Measurements from ENCODE around the gene C16orf54. TPM values are rescaled to one million over a fixed set of nuclear protein-coding genes. Genes with fewer than 3 reads are reported as not detected.
"Not testable (repeated sequence)": the region's sequence is repeated elsewhere in the genome, so short reads cannot be mapped to it uniquely, and the experiment has no call there.

C16orf54 gene
- polyA plus RNA-seq, 2 donors: 0.33 to 0.55 TPM

GRCh38 chr16:29731768-29732601 is 13.8 kb downstream of the C16orf54 start:
- WGBS, 2 donors: 74 to 76% methylated on average over 13 of the region's 13 CpGs
- H3K27ac ChIP-seq (ENCODE audit: low read depth in 2 of 2, low read length in 1 of 2); H3K9me3 ChIP-seq (ENCODE audit: control insufficient read depth in 2 of 2, insufficient read depth in 1 of 2, low read depth in 1 of 2, low read length in 1 of 2); H3K4me3 ChIP-seq (ENCODE audit: low read depth in 1 of 2, low read length in 2 of 2); H3K4me1 ChIP-seq (ENCODE audit: control insufficient read depth in 2 of 2, insufficient read depth in 2 of 2, low read length in 1 of 2); H3K27me3 ChIP-seq (ENCODE audit: control insufficient read depth in 1 of 2, insufficient read depth in 2 of 2, low read length in 2 of 2); H3K36me3 ChIP-seq (ENCODE audit: control insufficient read depth in 2 of 2, insufficient read depth in 2 of 2, low read length in 1 of 2): not testable (repeated sequence)

GRCh38 chr16:29730649-29731048 is 15.1 kb downstream of the C16orf54 start:
- no peaks in the 10 kb centered on the region for H3K9me3 ChIP-seq (ENCODE audit: control insufficient read depth in 2 of 2, insufficient read depth in 1 of 2, low read depth in 1 of 2, low read length in 1 of 2)
- no peaks in the 10 kb centered on the region for H3K27me3 ChIP-seq (ENCODE audit: control insufficient read depth in 1 of 2, insufficient read depth in 2 of 2, low read length in 2 of 2)
- no peaks in the 10 kb centered on the region for H3K36me3 ChIP-seq (ENCODE audit: control insufficient read depth in 2 of 2, insufficient read depth in 2 of 2, low read length in 1 of 2)
- WGBS, 2 donors: 70 to 76% methylated on average over 7 of the region's 7 CpGs
- no peaks in the 10 kb centered on the region for H3K4me1 ChIP-seq (ENCODE audit: control insufficient read depth in 2 of 2, insufficient read depth in 2 of 2, low read length in 1 of 2)
- H3K4me3 ChIP-seq (ENCODE audit: low read depth in 1 of 2, low read length in 2 of 2): no peak overlapping the region
- no peak overlapping the region for H3K27ac ChIP-seq (ENCODE audit: low read depth in 2 of 2, low read length in 1 of 2)

GRCh38 chr16:29729116-29729521 is 16.7 kb downstream of the C16orf54 start:
- Histone ChIP-seq H3K36me3 (ENCODE audit: control insufficient read depth in 2 of 2, insufficient read depth in 2 of 2, low read length in 1 of 2) (no peaks in the 10 kb centered on the region), H3K27ac (ENCODE audit: low read depth in 2 of 2, low read length in 1 of 2) (no peak overlapping the region), H3K9me3 (ENCODE audit: control insufficient read depth in 2 of 2, insufficient read depth in 1 of 2, low read depth in 1 of 2, low read length in 1 of 2) (no peaks in the 10 kb centered on the region), H3K4me3 (ENCODE audit: low read depth in 1 of 2, low read length in 2 of 2) (no peak overlapping the region), H3K27me3 (ENCODE audit: control insufficient read depth in 1 of 2, insufficient read depth in 2 of 2, low read length in 2 of 2) (no peaks in the 10 kb centered on the region), H3K4me1 (ENCODE audit: control insufficient read depth in 2 of 2, insufficient read depth in 2 of 2, low read length in 1 of 2) (no peaks in the 10 kb centered on the region)
- 40 to 41% methylated on average over 6 of the region's 6 CpGs for WGBS, 2 donors

GRCh38 chr16:29727452-29727851 is 18.3 kb downstream of the C16orf54 start:
- WGBS, 2 donors: 75 to 80% methylated on average over 7 of the region's 7 CpGs
- no peaks in the 10 kb centered on the region for H3K4me1 ChIP-seq (ENCODE audit: control insufficient read depth in 2 of 2, insufficient read depth in 2 of 2, low read length in 1 of 2)
- no peak overlapping the region for H3K4me3 ChIP-seq (ENCODE audit: low read depth in 1 of 2, low read length in 2 of 2)
- H3K9me3 ChIP-seq (ENCODE audit: control insufficient read depth in 2 of 2, insufficient read depth in 1 of 2, low read depth in 1 of 2, low read length in 1 of 2): no peaks in the 10 kb centered on the region
- no peaks in the 10 kb centered on the region for H3K36me3 ChIP-seq (ENCODE audit: control insufficient read depth in 2 of 2, insufficient read depth in 2 of 2, low read length in 1 of 2)
- no peak overlapping the region for H3K27ac ChIP-seq (ENCODE audit: low read depth in 2 of 2, low read length in 1 of 2)
- H3K27me3 ChIP-seq (ENCODE audit: control insufficient read depth in 1 of 2, insufficient read depth in 2 of 2, low read length in 2 of 2): no peaks in the 10 kb centered on the region

GRCh38 chr16:29726845-29727377 is 18.9 kb downstream of the C16orf54 start:
- H3K36me3 ChIP-seq (ENCODE audit: control insufficient read depth in 2 of 2, insufficient read depth in 2 of 2, low read length in 1 of 2): no peaks in the 10 kb centered on the region
- no peak overlapping the region for H3K27ac ChIP-seq (ENCODE audit: low read depth in 2 of 2, low read length in 1 of 2)
- H3K9me3 ChIP-seq (ENCODE audit: control insufficient read depth in 2 of 2, insufficient read depth in 1 of 2, low read depth in 1 of 2, low read length in 1 of 2): no peaks in the 10 kb centered on the region
- H3K4me1 ChIP-seq (ENCODE audit: control insufficient read depth in 2 of 2, insufficient read depth in 2 of 2, low read length in 1 of 2): no peaks in the 10 kb centered on the region
- WGBS, 2 donors: 76 to 82% methylated on average over 9 of the region's 9 CpGs
- no peaks in the 10 kb centered on the region for H3K27me3 ChIP-seq (ENCODE audit: control insufficient read depth in 1 of 2, insufficient read depth in 2 of 2, low read length in 2 of 2)
- H3K4me3 ChIP-seq (ENCODE audit: low read depth in 1 of 2, low read length in 2 of 2): no peak overlapping the region

- 43 to 45% methylated on average over 22 to 24 of the region's 24 CpGs for WGBS, 2 donors
- not testable (repeated sequence) for H3K27ac ChIP-seq (ENCODE audit: low read depth in 2 of 2, low read length in 1 of 2); H3K4me3 ChIP-seq (ENCODE audit: low read depth in 1 of 2, low read length in 2 of 2); H3K27me3 ChIP-seq (ENCODE audit: control insufficient read depth in 1 of 2, insufficient read depth in 2 of 2, low read length in 2 of 2); H3K36me3 ChIP-seq (ENCODE audit: control insufficient read depth in 2 of 2, insufficient read depth in 2 of 2, low read length in 1 of 2); H3K9me3 ChIP-seq (ENCODE audit: control insufficient read depth in 2 of 2, insufficient read depth in 1 of 2, low read depth in 1 of 2, low read length in 1 of 2); H3K4me1 ChIP-seq (ENCODE audit: control insufficient read depth in 2 of 2, insufficient read depth in 2 of 2, low read length in 1 of 2)
Measured at GRCh38 chr16:29721167-29721879, 24.5 kb downstream of the C16orf54 start.

GRCh38 chr16:29720703-29721102 is 25.1 kb downstream of the C16orf54 start:
- H3K4me1 ChIP-seq (ENCODE audit: control insufficient read depth in 2 of 2, insufficient read depth in 2 of 2, low read length in 1 of 2): no peaks in the 10 kb centered on the region
- H3K36me3 ChIP-seq (ENCODE audit: control insufficient read depth in 2 of 2, insufficient read depth in 2 of 2, low read length in 1 of 2): no peaks in the 10 kb centered on the region
- no peaks in the 10 kb centered on the region for H3K27me3 ChIP-seq (ENCODE audit: control insufficient read depth in 1 of 2, insufficient read depth in 2 of 2, low read length in 2 of 2)
- no peak overlapping the region for H3K27ac ChIP-seq (ENCODE audit: low read depth in 2 of 2, low read length in 1 of 2)
- WGBS, 2 donors: 83 to 84% methylated on average over 5 of the region's 5 CpGs
- H3K9me3 ChIP-seq (ENCODE audit: control insufficient read depth in 2 of 2, insufficient read depth in 1 of 2, low read depth in 1 of 2, low read length in 1 of 2): no peaks in the 10 kb centered on the region
- no peak overlapping the region for H3K4me3 ChIP-seq (ENCODE audit: low read depth in 1 of 2, low read length in 2 of 2)

GRCh38 chr16:29719063-29719462 is 26.7 kb downstream of the C16orf54 start:
- Histone ChIP-seq H3K4me1 (ENCODE audit: control insufficient read depth in 2 of 2, insufficient read depth in 2 of 2, low read length in 1 of 2) (no peaks in the 10 kb centered on the region), H3K27ac (ENCODE audit: low read depth in 2 of 2, low read length in 1 of 2) (no peak overlapping the region), H3K27me3 (ENCODE audit: control insufficient read depth in 1 of 2, insufficient read depth in 2 of 2, low read length in 2 of 2) (no peaks in the 10 kb centered on the region), H3K36me3 (ENCODE audit: control insufficient read depth in 2 of 2, insufficient read depth in 2 of 2, low read length in 1 of 2) (no peaks in the 10 kb centered on the region), H3K9me3 (ENCODE audit: control insufficient read depth in 2 of 2, insufficient read depth in 1 of 2, low read depth in 1 of 2, low read length in 1 of 2) (no peaks in the 10 kb centered on the region), H3K4me3 (ENCODE audit: low read depth in 1 of 2, low read length in 2 of 2) (no peak overlapping the region)
- 22 to 27% methylated on average over 4 of the region's 4 CpGs for WGBS, 2 donors

- Histone ChIP-seq H3K27me3 (ENCODE audit: control insufficient read depth in 1 of 2, insufficient read depth in 2 of 2, low read length in 2 of 2) (no peaks in the 10 kb centered on the region), H3K9me3 (ENCODE audit: control insufficient read depth in 2 of 2, insufficient read depth in 1 of 2, low read depth in 1 of 2, low read length in 1 of 2) (no peaks in the 10 kb centered on the region), H3K27ac (ENCODE audit: low read depth in 2 of 2, low read length in 1 of 2) (no peak overlapping the region), H3K36me3 (ENCODE audit: control insufficient read depth in 2 of 2, insufficient read depth in 2 of 2, low read length in 1 of 2) (no peaks in the 10 kb centered on the region), H3K4me1 (ENCODE audit: control insufficient read depth in 2 of 2, insufficient read depth in 2 of 2, low read length in 1 of 2) (no peaks in the 10 kb centered on the region), H3K4me3 (ENCODE audit: low read depth in 1 of 2, low read length in 2 of 2) (no peak overlapping the region)
- WGBS, 2 donors: 88 to 92% methylated on average over 7 of the region's 7 CpGs
Measured at GRCh38 chr16:29717113-29717512, 28.7 kb downstream of the C16orf54 start.

All from esophagus (tissue), 2 donors.